ENCODE results near the gene TLR4. TPM values are rescaled to one million over a fixed set of nuclear protein-coding genes. Genes with fewer than 3 reads are reported as not detected.

Gene TLR4
- total RNA-seq, 2 donors from 2014 or later, result 78.2 to 94.5 TPM

- Histone ChIP-seq H3K4me1 (ENCODE audit: control insufficient read depth in 1 of 2, low read depth in 2 of 2) (peaks cover 36 to 46% of the 10 kb centered on the region in 2 donors), H3K36me3 (no peaks in the 10 kb centered on the region), H3K9me3 (no peaks in the 10 kb centered on the region), H3K27ac (no peak overlapping the region), H3K27me3 (replicated peaks; ENCODE audit: insufficient read depth) (no peaks in the 10 kb centered on the region), H3K4me3 (no peak overlapping the region)
- ATAC-seq (ENCODE audit: insufficient number of reproducible peaks, low FRiP score, low read depth) (no peak), DNase-seq (ENCODE audit: low spot score) (no peak)
- TF ChIP-seq, protein P1, sequence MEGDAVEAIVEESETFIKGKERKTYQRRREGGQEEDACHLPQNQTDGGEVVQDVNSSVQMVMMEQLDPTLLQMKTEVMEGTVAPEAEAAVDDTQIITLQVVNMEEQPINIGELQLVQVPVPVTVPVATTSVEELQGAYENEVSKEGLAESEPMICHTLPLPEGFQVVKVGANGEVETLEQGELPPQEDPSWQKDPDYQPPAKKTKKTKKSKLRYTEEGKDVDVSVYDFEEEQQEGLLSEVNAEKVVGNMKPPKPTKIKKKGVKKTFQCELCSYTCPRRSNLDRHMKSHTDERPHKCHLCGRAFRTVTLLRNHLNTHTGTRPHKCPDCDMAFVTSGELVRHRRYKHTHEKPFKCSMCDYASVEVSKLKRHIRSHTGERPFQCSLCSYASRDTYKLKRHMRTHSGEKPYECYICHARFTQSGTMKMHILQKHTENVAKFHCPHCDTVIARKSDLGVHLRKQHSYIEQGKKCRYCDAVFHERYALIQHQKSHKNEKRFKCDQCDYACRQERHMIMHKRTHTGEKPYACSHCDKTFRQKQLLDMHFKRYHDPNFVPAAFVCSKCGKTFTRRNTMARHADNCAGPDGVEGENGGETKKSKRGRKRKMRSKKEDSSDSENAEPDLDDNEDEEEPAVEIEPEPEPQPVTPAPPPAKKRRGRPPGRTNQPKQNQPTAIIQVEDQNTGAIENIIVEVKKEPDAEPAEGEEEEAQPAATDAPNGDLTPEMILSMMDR (IDR thresholded peaks at IDR 0.05), result no peak
Measured at GRCh38 chr9:117722108-117722761, 18.0 kb downstream of the TLR4 start.

DNA sequence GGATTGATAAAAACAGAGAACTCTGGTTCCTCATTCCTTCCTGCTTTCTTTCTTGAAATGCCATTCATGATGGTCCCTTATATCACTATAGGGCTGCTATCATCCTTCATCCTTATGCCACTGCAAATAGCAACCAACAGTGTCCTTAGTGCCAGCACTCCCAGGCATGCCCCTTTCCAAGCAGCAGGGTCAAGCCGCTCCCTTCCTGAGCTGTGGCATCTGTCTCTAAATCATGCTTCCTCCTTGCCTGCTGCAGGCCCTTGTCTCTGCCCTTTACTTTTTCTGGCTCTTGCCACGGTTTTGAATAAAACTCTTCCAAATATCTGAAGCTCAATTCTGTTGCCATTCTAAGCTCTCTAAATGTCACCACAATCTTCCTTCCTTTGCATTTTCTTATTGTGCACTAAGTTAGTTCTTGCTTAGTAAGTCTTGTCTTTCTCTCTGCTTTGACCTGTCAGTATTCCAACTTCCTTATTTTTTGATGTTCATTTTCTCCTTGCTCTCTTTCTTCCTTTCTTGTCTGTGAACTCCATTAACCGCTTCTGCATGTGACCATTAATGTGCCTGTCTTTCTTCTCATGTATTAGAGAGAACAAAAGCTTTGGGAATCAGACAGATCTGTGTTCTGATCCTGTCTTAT is 19.9 kb downstream of the TLR4 start:
- Histone ChIP-seq H3K4me1 (ENCODE audit: control insufficient read depth in 1 of 2, low read depth in 2 of 2) (peaks cover 22 to 31% of the 10 kb centered on the region in 2 donors), H3K9me3 (no peaks in the 10 kb centered on the region), H3K4me3 (no peak overlapping the region), H3K27me3 (replicated peaks; ENCODE audit: insufficient read depth) (no peaks in the 10 kb centered on the region), H3K36me3 (no peaks in the 10 kb centered on the region), H3K27ac (no peak overlapping the region)
- ATAC-seq (ENCODE audit: insufficient number of reproducible peaks, low FRiP score, low read depth) (no peak), DNase-seq (ENCODE audit: low spot score) (no peak)
- TF ChIP-seq, protein P1 (IDR thresholded peaks at IDR 0.05), result no peak

DNA sequence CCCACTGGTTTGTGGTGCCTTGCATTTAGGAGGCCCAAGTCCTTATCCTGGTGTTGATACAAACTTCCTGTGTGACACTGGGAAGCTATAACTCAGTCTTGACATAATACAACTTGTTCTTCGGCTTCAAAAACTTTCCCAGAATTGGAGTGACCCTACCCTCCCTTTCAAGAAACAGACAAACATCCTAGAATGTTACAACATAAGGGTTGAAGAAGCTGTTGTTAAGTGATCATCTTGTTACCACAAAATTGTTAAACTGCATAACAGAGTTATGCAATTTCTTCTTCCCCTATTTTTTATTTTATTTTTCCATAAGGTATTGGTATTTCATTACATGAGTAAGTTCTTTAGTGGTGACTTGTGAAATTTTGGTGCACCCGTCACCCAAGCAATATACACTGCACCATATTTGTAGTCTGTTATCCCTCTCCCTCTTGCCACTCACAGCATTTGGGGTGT is 21.3 kb downstream of the TLR4 start:
- Histone ChIP-seq H3K4me3 (no peak overlapping the region), H3K27ac (peak overlapping the region in 1 of 2 donors; percentile 30), H3K4me1 (ENCODE audit: control insufficient read depth in 1 of 2, low read depth in 2 of 2) (peaks cover 16 to 21% of the 10 kb centered on the region in 2 donors), H3K36me3 (no peaks in the 10 kb centered on the region), H3K9me3 (no peaks in the 10 kb centered on the region), H3K27me3 (replicated peaks; ENCODE audit: insufficient read depth) (no peaks in the 10 kb centered on the region)
- ATAC-seq (ENCODE audit: insufficient number of reproducible peaks, low FRiP score, low read depth), result no peak
- TF ChIP-seq, protein P1 (IDR thresholded peaks at IDR 0.05), result no peak
- no peak for DNase-seq (ENCODE audit: low spot score)

GRCh38 chr9:117729375-117729774 is 25.2 kb downstream of the TLR4 start:
- H3K4me1 ChIP-seq (ENCODE audit: control insufficient read depth in 1 of 2, low read depth in 2 of 2), result peaks cover 0 to 14% of the 10 kb centered on the region in 2 donors
- no peaks in the 10 kb centered on the region for H3K36me3 ChIP-seq
- ATAC-seq (ENCODE audit: insufficient number of reproducible peaks, low FRiP score, low read depth) (no peak), DNase-seq (ENCODE audit: low spot score) (no peak)
- H3K9me3 ChIP-seq, result no peaks in the 10 kb centered on the region
- H3K27ac ChIP-seq, result no peak overlapping the region
- TF ChIP-seq, protein P1 (IDR thresholded peaks at IDR 0.05), result no peak
- H3K4me3 ChIP-seq, result no peak overlapping the region
- H3K27me3 ChIP-seq (replicated peaks; ENCODE audit: insufficient read depth), result no peaks in the 10 kb centered on the region

DNA sequence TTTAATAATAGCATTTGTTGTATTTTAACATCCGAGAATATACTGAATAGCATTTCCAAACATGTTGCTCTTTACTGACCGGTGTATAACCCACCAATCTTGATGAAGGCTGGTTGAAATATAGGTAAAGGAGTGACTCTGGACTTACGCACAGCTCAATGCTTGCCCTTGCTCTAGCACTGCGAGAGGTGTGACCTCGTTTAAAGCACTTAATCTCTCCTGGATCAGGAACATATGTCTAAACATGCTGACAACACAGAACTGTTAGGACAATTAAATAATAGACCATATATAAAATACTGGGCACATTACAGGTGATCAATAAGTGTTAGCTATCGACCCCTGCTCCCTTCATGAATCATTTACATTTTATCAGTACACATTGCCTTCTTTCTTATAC is 28.3 kb downstream of the TLR4 start:
- H3K4me3 ChIP-seq, result no peak overlapping the region
- H3K27ac ChIP-seq, result no peak overlapping the region
- no peaks in the 10 kb centered on the region for H3K36me3 ChIP-seq
- ATAC-seq (ENCODE audit: insufficient number of reproducible peaks, low FRiP score, low read depth), result no peak
- H3K27me3 ChIP-seq (replicated peaks; ENCODE audit: insufficient read depth), result no peaks in the 10 kb centered on the region
- no peak for DNase-seq (ENCODE audit: low spot score)
- TF ChIP-seq, protein P1 (IDR thresholded peaks at IDR 0.05), result no peak
- peaks cover 4 to 8% of the 10 kb centered on the region in 2 donors for H3K4me1 ChIP-seq (ENCODE audit: control insufficient read depth in 1 of 2, low read depth in 2 of 2)
- no peaks in the 10 kb centered on the region for H3K9me3 ChIP-seq

All from thoracic aorta (tissue), 2 donors.